Right kidney (tissue), 1 donor: ENCODE measurements around the gene MEGF11.

Experiments
- DNase-seq: peaks from one replicate; pipeline ENCODE4 v3.0.0-alpha.2; 2016

The MEGF11 gene

GRCh38 chr15:65914386-65914785 is 339.2 kb downstream of the MEGF11 start:
- no peak for DNase-seq

GRCh38 chr15:65913631-65914199 is 339.8 kb downstream of the MEGF11 start:
- no peak for DNase-seq

GRCh38 chr15:65912235-65912634 is 341.3 kb downstream of the MEGF11 start:
- DNase-seq: no peak

GRCh38 chr15:65910341-65910740 is 343.2 kb downstream of the MEGF11 start:
- DNase-seq: no peak

GRCh38 chr15:65909831-65910230 is 343.7 kb downstream of the MEGF11 start:
- DNase-seq: no peak

GRCh38 chr15:65908876-65909275 is 344.7 kb downstream of the MEGF11 start:
- no peak for DNase-seq

- DNase-seq: no peak
Observed at GRCh38 chr15:65907661-65908060, 345.9 kb downstream of the MEGF11 start.

GRCh38 chr15:65906396-65906795 is 347.2 kb downstream of the MEGF11 start:
- no peak for DNase-seq

GRCh38 chr15:65904301-65904700 is 349.2 kb downstream of the MEGF11 start:
- no peak for DNase-seq

GRCh38 chr15:65903296-65904073 is 350.1 kb downstream of the MEGF11 start:
- no peak for DNase-seq

- no peak for DNase-seq
Observed at GRCh38 chr15:65902373-65902772, 351.2 kb downstream of the MEGF11 start.

GRCh38 chr15:65901836-65902235 is 351.7 kb downstream of the MEGF11 start:
- DNase-seq: no peak

- no peak for DNase-seq
Observed at GRCh38 chr15:65901336-65901735, 352.2 kb downstream of the MEGF11 start.

- DNase-seq: no peak
Observed at GRCh38 chr15:65900488-65900887, 353.1 kb downstream of the MEGF11 start.

GRCh38 chr15:65896236-65896635 is 357.3 kb downstream of the MEGF11 start:
- DNase-seq: no peak

GRCh38 chr15:65893060-65893459 is 360.5 kb downstream of the MEGF11 start:
- no peak for DNase-seq

- no peak for DNase-seq
Observed at GRCh38 chr15:65888981-65889380, 364.6 kb downstream of the MEGF11 start.

GRCh38 chr15:65887565-65887964 is 366.0 kb downstream of the MEGF11 start:
- no peak for DNase-seq

GRCh38 chr15:65885668-65886218 is 367.8 kb downstream of the MEGF11 start:
- no peak for DNase-seq

- DNase-seq: no peak
Observed at GRCh38 chr15:65884511-65884910, 369.0 kb downstream of the MEGF11 start.

GRCh38 chr15:65883571-65883970 is 370.0 kb downstream of the MEGF11 start:
- no peak for DNase-seq

GRCh38 chr15:65881766-65882434 is 371.6 kb downstream of the MEGF11 start:
- DNase-seq: no peak

- no peak for DNase-seq
Observed at GRCh38 chr15:65877749-65878148, 375.8 kb downstream of the MEGF11 start.
